Hippocampal formation (tissue), 2 donors: Measurements from ENCODE around the gene KSR2.
"Not testable (repeated sequence)": the region's sequence is repeated elsewhere in the genome, so short reads cannot be mapped to it uniquely, and the experiment has no call there.

ENCODE experiments used
- DNase-seq, 2 donors: peaks; one replicate each; lab custom pipeline; 2025; lab: John Stamatoyannopoulos, UW

Gene KSR2

GRCh38 chr12:117821480-117822175 is 147.2 kb downstream of the KSR2 start:
- DNase-seq, result no peak

GRCh38 chr12:117820216-117820907 is 148.4 kb downstream of the KSR2 start:
- no peak for DNase-seq

- no peak for DNase-seq
Measured at GRCh38 chr12:117819160-117819559, 149.6 kb downstream of the KSR2 start.

GRCh38 chr12:117818400-117818799 is 150.4 kb downstream of the KSR2 start:
- DNase-seq, result no peak

- no peak for DNase-seq
Measured at GRCh38 chr12:117809509-117809908, 159.3 kb downstream of the KSR2 start.

GRCh38 chr12:117807946-117808345 is 160.8 kb downstream of the KSR2 start:
- no peak for DNase-seq

- no peak for DNase-seq
Measured at GRCh38 chr12:117807355-117807754, 161.4 kb downstream of the KSR2 start.

GRCh38 chr12:117805865-117806264 is 162.9 kb downstream of the KSR2 start:
- no peak for DNase-seq

- no peak for DNase-seq
Measured at GRCh38 chr12:117803001-117803400, 165.8 kb downstream of the KSR2 start.

- DNase-seq, result not testable (repeated sequence)
Measured at GRCh38 chr12:117800711-117801110, 168.1 kb downstream of the KSR2 start.

- DNase-seq, result no peak
Measured at GRCh38 chr12:117797202-117797601, 171.6 kb downstream of the KSR2 start.

GRCh38 chr12:117792877-117793424 is 175.8 kb downstream of the KSR2 start:
- no peak for DNase-seq

- no peak for DNase-seq
Measured at GRCh38 chr12:117792471-117792870, 176.3 kb downstream of the KSR2 start.

GRCh38 chr12:117790948-117791347 is 177.8 kb downstream of the KSR2 start:
- no peak for DNase-seq

GRCh38 chr12:117790198-117790597 is 178.6 kb downstream of the KSR2 start:
- no peak for DNase-seq

GRCh38 chr12:117789195-117789912 is 179.4 kb downstream of the KSR2 start:
- no peak for DNase-seq

- DNase-seq, result no peak
Measured at GRCh38 chr12:117778656-117779055, 190.1 kb downstream of the KSR2 start.

- DNase-seq, result no peak
Measured at GRCh38 chr12:117774941-117775775, 193.6 kb downstream of the KSR2 start.

- no peak for DNase-seq
Measured at GRCh38 chr12:117768860-117769259, 199.9 kb downstream of the KSR2 start.

- no peak for DNase-seq
Measured at GRCh38 chr12:117766008-117766407, 202.8 kb downstream of the KSR2 start.

- no peak for DNase-seq
Measured at GRCh38 chr12:117762143-117762542, 206.6 kb downstream of the KSR2 start.
